GM23338 (cell line): ENCODE results near the gene ATP1B3. TPM values are rescaled to one million over a fixed set of nuclear protein-coding genes. Genes with fewer than 3 reads are reported as not detected.

Experiments
- ATAC-seq: fragments of 200-7000 bp; cut with Tn5 transposase; 3 replicates; pipeline ENCODE4 v1.9.1; 2020
- DNase-seq: peaks from one replicate; pipeline ENCODE4 v3.0.0-alpha.2; 2015; ENCODE audit warnings: low spot score
- H2AFZ ChIP-seq: fragments of 200-600 bp; sonication (generic); 2 replicates; pipeline ENCODE4 v1.8.0; 2016; ENCODE audit warnings: antibody characterized with exemption, mild to moderate bottlenecking, moderate library complexity
- H3F3A ChIP-seq: fragments of 200-600 bp; sonication (generic); replicated peaks from 2 replicates; pipeline ENCODE4 v1.8.0; 2017; ENCODE audit warnings: antibody characterized with exemption, mixed run types, low read depth
- H3K27ac ChIP-seq: fragments of 200-600 bp; sonication (generic); 2 replicates; pipeline ENCODE4 v1.6.1; 2016; ENCODE audit warnings: low read depth
- H3K27me3 ChIP-seq: fragments of 200-600 bp; sonication (generic); 2 replicates; pipeline ENCODE4 v1.8.0; 2016; ENCODE audit warnings: mild to moderate bottlenecking, mixed run types, moderate library complexity; ENCODE audit not compliant: insufficient read depth
- H3K36me3 ChIP-seq: fragments of 200-600 bp; sonication (generic); 2 replicates; pipeline ENCODE4 v1.8.0; 2016; ENCODE audit warnings: mild to moderate bottlenecking; ENCODE audit not compliant: insufficient read depth
- H3K4me1 ChIP-seq: fragments of 200-600 bp; sonication (generic); 2 replicates; pipeline ENCODE4 v1.8.0; 2016; ENCODE audit warnings: mild to moderate bottlenecking, moderate library complexity; ENCODE audit not compliant: insufficient read depth
- H3K4me2 ChIP-seq: fragments of 200-600 bp; sonication (generic); 2 replicates; pipeline ENCODE4 v1.7.1; 2017; ENCODE audit warnings: mixed run types
- H3K4me3 ChIP-seq: fragments of 200-600 bp; sonication (generic); 2 replicates; pipeline ENCODE4 v1.6.1; 2016; ENCODE audit warnings: mixed run types
- H3K79me2 ChIP-seq: fragments of 200-600 bp; sonication (generic); replicated peaks from 2 replicates; pipeline ENCODE4 v1.8.0; 2017; ENCODE audit warnings: mild to moderate bottlenecking; ENCODE audit not compliant: insufficient read depth
- H3K9me2 ChIP-seq: fragments of 200-600 bp; sonication (generic); 2 replicates; pipeline ENCODE4 v1.8.0; 2017; ENCODE audit not compliant: insufficient read depth
- H4K20me1 ChIP-seq: fragments of 200-600 bp; sonication (generic); replicated peaks from 2 replicates; pipeline ENCODE4 v1.8.0; 2017; ENCODE audit warnings: mild to moderate bottlenecking; ENCODE audit not compliant: insufficient read depth
- H3K27ac Mint-ChIP-seq: 2 replicates; pipeline ENCODE4 v1.8.0; 2020; ENCODE audit warnings: inconsistent platforms, mild to moderate bottlenecking, moderate library complexity, mixed read lengths
- H3K27me3 Mint-ChIP-seq: 3 replicates; pipeline ENCODE4 v1.8.0; 2022; ENCODE audit warnings: low read depth, mild to moderate bottlenecking, moderate library complexity, mixed read lengths, inconsistent platforms; ENCODE audit not compliant: insufficient read depth, poor library complexity
- H3K36me3 Mint-ChIP-seq: 3 replicates; pipeline ENCODE4 v1.8.0; 2021; ENCODE audit warnings: low read depth, mild to moderate bottlenecking, inconsistent platforms, moderate library complexity, mixed read lengths
- H3K4me1 Mint-ChIP-seq: 3 replicates; pipeline ENCODE4 v1.8.0; 2020; ENCODE audit warnings: mild to moderate bottlenecking, inconsistent platforms, mixed read lengths
- H3K4me3 Mint-ChIP-seq: 3 replicates; pipeline ENCODE4 v1.8.0; 2021; ENCODE audit warnings: moderate library complexity, mild to moderate bottlenecking, inconsistent platforms, mixed read lengths
- H3K9me3 Mint-ChIP-seq: 3 replicates; pipeline ENCODE4 v1.8.0; 2020; ENCODE audit warnings: moderate library complexity, mild to moderate bottlenecking, inconsistent platforms, mixed read lengths
- CREB1 ChIP-seq: fragments of 250-450 bp; sonication (Bioruptor Pico); IDR thresholded peaks from 2 replicates; pipeline ENCODE4 v1.5.0; 2020; ENCODE audit warnings: low read depth, mild to moderate bottlenecking, moderate library complexity
- EZH2 ChIP-seq: fragments of 200-600 bp; sonication (generic); IDR thresholded peaks from one replicate; pipeline ENCODE4 v1.8.0; 2017; ENCODE audit warnings: antibody characterized with exemption, mild to moderate bottlenecking, low read depth; ENCODE audit not compliant: unreplicated experiment
- EZH2phosphoT487 ChIP-seq: fragments of 200-600 bp; sonication (generic); IDR thresholded peaks from one replicate; pipeline ENCODE4 v1.8.1; 2018; ENCODE audit warnings: antibody characterized with exemption; ENCODE audit not compliant: unreplicated experiment
- JUNB ChIP-seq: IDR thresholded peaks from one replicate; pipeline ENCODE4 v1.6.1; 2016; ENCODE audit warnings: antibody characterized with exemption; ENCODE audit not compliant: unreplicated experiment
- NANOG ChIP-seq: IDR thresholded peaks from 2 replicates; pipeline ENCODE4 v1.6.1; 2016; ENCODE audit warnings: antibody characterized with exemption, borderline replicate concordance
- POLR2AphosphoS5 ChIP-seq: IDR thresholded peaks from 2 replicates; pipeline ENCODE4 v1.6.1; 2016; ENCODE audit warnings: antibody characterized with exemption, low read depth
- REST ChIP-seq: IDR thresholded peaks from one replicate; pipeline ENCODE4 v1.6.1; 2018; ENCODE audit warnings: antibody characterized with exemption; ENCODE audit not compliant: unreplicated experiment
- STAT1 ChIP-seq: IDR thresholded peaks from one replicate; pipeline ENCODE4 v1.6.1; 2016; ENCODE audit warnings: antibody characterized with exemption; ENCODE audit not compliant: unreplicated experiment
- ZNF114 ChIP-seq: fragments of 250-450 bp; sonication (Bioruptor Pico); IDR thresholded peaks from 2 replicates; pipeline ENCODE4 v1.5.0; 2020; ENCODE audit warnings: mild to moderate bottlenecking, moderate library complexity
- ZNF331 ChIP-seq: fragments of 250-450 bp; sonication (Bioruptor Pico); IDR thresholded peaks from 2 replicates; pipeline ENCODE4 v1.5.0; 2020; ENCODE audit warnings: low read depth, mild to moderate bottlenecking, moderate library complexity
- polyA plus RNA-seq: library from polyadenylated mRNA; unstranded; fragments of >200 nt; fragmentation: Nextera tagmentation; extraction: Ambion mirVana; gene quantifications from 2 replicates; pipeline ENCODE4 v1.2.1, GENCODE V29; 2016
- total RNA-seq: library from RNA; depleted of rRNA; stranded (reverse); fragments of >200 nt; shearing (Covaris generic); gene quantifications from 2 replicates; pipeline ENCODE4 v1.2.3, GENCODE V29; 2014
- TF ChIP-seq, protein P1 (sequence below): fragments of 250-450 bp; sonication (Bioruptor Pico); IDR thresholded peaks from 2 replicates; pipeline ENCODE4 v1.5.0; 2020; ENCODE audit warnings: mild to moderate bottlenecking, moderate library complexity
- TF ChIP-seq, protein P2 (sequence below), 2 experiments: fragments of 200-600 bp in 1 of 2; sonication (generic) in 1 of 2; conservative IDR thresholded peaks; 2 replicates each; pipeline versions ENCODE4 v1.5.1 to v1.6.1; 2016 to 2017; ENCODE audit warnings: antibody characterized with exemption in 2 of 2, low read depth in 2 of 2, mild to moderate bottlenecking in 2 of 2, moderate library complexity in 1 of 2
- TF ChIP-seq, protein P3 (sequence below): IDR thresholded peaks from 2 replicates; pipeline ENCODE4 v1.6.1; 2016; ENCODE audit warnings: antibody characterized with exemption

ATP1B3 gene
- total and polyA plus RNA-seq, 2 experiments from 2014 or later: 135 to 315 TPM

DNA sequence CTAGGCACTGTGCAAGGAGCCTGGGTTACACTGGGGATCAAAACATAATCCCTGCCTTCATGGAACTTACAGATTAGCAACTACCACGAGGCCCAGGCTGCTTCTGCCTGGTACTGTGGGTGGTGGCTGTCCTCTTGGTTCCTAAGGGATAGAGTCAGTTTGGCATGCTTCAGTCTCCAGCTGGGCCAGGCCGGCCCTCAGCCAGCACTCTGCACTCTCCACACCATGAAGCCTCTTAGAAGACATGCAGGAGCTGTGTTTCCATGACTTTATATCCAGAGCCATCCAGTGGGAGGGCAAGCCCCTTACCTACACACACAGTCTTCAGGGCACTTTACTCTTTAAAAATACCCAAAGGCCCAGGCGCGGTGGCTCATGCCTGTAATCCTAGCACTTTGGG lies 54.4 kb downstream of the ATP1B3 start:
- peaks cover 12% of the 10 kb centered on the region; the same call in 2 of the 3 replicates for H3K4me1 Mint-ChIP-seq

More for the DNA sequence above, 54.4 kb downstream of the ATP1B3 start:
- Histone ChIP-seq H2AFZ (no peak overlapping the region), H3K79me2 (no peaks in the 10 kb centered on the region), H3K27me3 (no peaks in the 10 kb centered on the region), H4K20me1 (no peaks in the 10 kb centered on the region), H3K36me3 (peaks cover 7% of the 10 kb centered on the region; the same call in 1 of the 2 replicates), H3K4me2 (no peak overlapping the region), H3K9me2 (no peaks in the 10 kb centered on the region; the same call in 1 of the 2 replicates), H3K27ac (no peak overlapping the region), H3K4me3 (no peak overlapping the region), H3K4me1 (no peaks in the 10 kb centered on the region), H3F3A (no peaks in the 10 kb centered on the region)
- DNase-seq (no peak), ATAC-seq (no peak)
- Mint-ChIP-seq H3K27me3 (peaks cover 17% of the 10 kb centered on the region), H3K4me3 (no peak overlapping the region), H3K9me3 (no peaks in the 10 kb centered on the region), H3K36me3 (peaks cover 21% of the 10 kb centered on the region), H3K27ac (no peak overlapping the region)
- TF ChIP-seq, protein P1, sequence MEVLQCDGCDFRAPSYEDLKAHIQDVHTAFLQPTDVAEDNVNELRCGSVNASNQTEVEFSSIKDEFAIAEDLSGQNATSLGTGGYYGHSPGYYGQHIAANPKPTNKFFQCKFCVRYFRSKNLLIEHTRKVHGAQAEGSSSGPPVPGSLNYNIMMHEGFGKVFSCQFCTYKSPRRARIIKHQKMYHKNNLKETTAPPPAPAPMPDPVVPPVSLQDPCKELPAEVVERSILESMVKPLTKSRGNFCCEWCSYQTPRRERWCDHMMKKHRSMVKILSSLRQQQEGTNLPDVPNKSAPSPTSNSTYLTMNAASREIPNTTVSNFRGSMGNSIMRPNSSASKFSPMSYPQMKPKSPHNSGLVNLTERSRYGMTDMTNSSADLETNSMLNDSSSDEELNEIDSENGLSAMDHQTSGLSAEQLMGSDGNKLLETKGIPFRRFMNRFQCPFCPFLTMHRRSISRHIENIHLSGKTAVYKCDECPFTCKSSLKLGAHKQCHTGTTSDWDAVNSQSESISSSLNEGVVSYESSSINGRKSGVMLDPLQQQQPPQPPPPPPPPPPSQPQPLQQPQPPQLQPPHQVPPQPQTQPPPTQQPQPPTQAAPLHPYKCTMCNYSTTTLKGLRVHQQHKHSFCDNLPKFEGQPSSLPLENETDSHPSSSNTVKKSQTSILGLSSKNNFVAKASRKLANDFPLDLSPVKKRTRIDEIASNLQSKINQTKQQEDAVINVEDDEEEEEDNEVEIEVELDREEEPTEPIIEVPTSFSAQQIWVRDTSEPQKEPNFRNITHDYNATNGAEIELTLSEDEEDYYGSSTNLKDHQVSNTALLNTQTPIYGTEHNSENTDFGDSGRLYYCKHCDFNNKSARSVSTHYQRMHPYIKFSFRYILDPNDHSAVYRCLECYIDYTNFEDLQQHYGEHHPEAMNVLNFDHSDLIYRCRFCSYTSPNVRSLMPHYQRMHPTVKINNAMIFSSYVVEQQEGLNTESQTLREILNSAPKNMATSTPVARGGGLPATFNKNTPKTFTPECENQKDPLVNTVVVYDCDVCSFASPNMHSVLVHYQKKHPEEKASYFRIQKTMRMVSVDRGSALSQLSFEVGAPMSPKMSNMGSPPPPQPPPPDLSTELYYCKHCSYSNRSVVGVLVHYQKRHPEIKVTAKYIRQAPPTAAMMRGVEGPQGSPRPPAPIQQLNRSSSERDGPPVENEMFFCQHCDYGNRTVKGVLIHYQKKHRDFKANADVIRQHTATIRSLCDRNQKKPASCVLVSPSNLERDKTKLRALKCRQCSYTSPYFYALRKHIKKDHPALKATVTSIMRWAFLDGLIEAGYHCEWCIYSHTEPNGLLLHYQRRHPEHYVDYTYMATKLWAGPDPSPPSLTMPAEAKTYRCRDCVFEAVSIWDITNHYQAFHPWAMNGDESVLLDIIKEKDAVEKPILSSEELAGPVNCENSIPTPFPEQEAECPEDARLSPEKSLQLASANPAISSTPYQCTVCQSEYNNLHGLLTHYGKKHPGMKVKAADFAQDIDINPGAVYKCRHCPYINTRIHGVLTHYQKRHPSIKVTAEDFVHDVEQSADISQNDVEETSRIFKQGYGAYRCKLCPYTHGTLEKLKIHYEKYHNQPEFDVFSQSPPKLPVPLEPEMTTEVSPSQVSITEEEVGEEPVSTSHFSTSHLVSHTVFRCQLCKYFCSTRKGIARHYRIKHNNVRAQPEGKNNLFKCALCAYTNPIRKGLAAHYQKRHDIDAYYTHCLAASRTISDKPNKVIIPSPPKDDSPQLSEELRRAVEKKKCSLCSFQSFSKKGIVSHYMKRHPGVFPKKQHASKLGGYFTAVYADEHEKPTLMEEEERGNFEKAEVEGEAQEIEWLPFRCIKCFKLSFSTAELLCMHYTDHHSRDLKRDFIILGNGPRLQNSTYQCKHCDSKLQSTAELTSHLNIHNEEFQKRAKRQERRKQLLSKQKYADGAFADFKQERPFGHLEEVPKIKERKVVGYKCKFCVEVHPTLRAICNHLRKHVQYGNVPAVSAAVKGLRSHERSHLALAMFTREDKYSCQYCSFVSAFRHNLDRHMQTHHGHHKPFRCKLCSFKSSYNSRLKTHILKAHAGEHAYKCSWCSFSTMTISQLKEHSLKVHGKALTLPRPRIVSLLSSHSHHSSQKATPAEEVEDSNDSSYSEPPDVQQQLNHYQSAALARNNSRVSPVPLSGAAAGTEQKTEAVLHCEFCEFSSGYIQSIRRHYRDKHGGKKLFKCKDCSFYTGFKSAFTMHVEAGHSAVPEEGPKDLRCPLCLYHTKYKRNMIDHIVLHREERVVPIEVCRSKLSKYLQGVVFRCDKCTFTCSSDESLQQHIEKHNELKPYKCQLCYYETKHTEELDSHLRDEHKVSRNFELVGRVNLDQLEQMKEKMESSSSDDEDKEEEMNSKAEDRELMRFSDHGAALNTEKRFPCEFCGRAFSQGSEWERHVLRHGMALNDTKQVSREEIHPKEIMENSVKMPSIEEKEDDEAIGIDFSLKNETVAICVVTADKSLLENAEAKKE: no peak
- TF ChIP-seq, protein P2, sequence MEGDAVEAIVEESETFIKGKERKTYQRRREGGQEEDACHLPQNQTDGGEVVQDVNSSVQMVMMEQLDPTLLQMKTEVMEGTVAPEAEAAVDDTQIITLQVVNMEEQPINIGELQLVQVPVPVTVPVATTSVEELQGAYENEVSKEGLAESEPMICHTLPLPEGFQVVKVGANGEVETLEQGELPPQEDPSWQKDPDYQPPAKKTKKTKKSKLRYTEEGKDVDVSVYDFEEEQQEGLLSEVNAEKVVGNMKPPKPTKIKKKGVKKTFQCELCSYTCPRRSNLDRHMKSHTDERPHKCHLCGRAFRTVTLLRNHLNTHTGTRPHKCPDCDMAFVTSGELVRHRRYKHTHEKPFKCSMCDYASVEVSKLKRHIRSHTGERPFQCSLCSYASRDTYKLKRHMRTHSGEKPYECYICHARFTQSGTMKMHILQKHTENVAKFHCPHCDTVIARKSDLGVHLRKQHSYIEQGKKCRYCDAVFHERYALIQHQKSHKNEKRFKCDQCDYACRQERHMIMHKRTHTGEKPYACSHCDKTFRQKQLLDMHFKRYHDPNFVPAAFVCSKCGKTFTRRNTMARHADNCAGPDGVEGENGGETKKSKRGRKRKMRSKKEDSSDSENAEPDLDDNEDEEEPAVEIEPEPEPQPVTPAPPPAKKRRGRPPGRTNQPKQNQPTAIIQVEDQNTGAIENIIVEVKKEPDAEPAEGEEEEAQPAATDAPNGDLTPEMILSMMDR (conservative IDR thresholded peaks at IDR 0.05; ENCODE audit: low read depth in 2 of 2): no peak
- TF ChIP-seq EZH2 (no peak), EZH2phosphoT487 (no peak), REST (no peak), NANOG (no peak), CREB1 (CRISPR knock-in tag) (no peak), STAT1 (no peak), ZNF114 (no peak), POLR2AphosphoS5 (no peak), ZNF331 (CRISPR knock-in tag) (no peak), JUNB (no peak)
- TF ChIP-seq, protein P3, sequence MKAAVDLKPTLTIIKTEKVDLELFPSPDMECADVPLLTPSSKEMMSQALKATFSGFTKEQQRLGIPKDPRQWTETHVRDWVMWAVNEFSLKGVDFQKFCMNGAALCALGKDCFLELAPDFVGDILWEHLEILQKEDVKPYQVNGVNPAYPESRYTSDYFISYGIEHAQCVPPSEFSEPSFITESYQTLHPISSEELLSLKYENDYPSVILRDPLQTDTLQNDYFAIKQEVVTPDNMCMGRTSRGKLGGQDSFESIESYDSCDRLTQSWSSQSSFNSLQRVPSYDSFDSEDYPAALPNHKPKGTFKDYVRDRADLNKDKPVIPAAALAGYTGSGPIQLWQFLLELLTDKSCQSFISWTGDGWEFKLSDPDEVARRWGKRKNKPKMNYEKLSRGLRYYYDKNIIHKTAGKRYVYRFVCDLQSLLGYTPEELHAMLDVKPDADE: no peak
